GM12891 (cell line): ENCODE data around the gene UBE2G1.
"Not testable (repeated sequence)": the region's sequence is repeated elsewhere in the genome, so short reads cannot be mapped to it uniquely, and the experiment has no call there.

Experiments used
- DNase-seq: peaks from one replicate; pipeline ENCODE4 v3.0.0; 2011; ENCODE audit warnings: low spot score; ENCODE audit not compliant: insufficient read length
- FAIRE-seq: peaks from 2 replicates; lab custom pipeline; 2011; peaks lifted over from hg19 to GRCh38; lab: Jason Lieb, UNC
- PAX5 ChIP-seq: IDR thresholded peaks from 2 replicates; pipeline ENCODE4 v1.6.1; 2011; ENCODE audit warnings: low read length, moderate library complexity, mild to moderate bottlenecking; ENCODE audit not compliant: insufficient read depth, severe bottlenecking
- POLR2A ChIP-seq: IDR thresholded peaks from 2 replicates; pipeline ENCODE4 v1.6.1; 2011; ENCODE audit warnings: low read depth, low read length, control low read depth
- POLR2AphosphoS5 ChIP-seq: IDR thresholded peaks from 2 replicates; pipeline ENCODE4 v1.6.1; 2011; ENCODE audit warnings: low read depth, low read length, control low read depth
- POU2F2 ChIP-seq: IDR thresholded peaks from 2 replicates; pipeline ENCODE4 v1.6.1; 2011; ENCODE audit warnings: low read depth, mild to moderate bottlenecking, control low read depth, low read length, moderate library complexity
- SPI1 ChIP-seq: IDR thresholded peaks from 2 replicates; pipeline ENCODE4 v1.6.1; 2011; ENCODE audit warnings: low read depth, low read length, control low read depth
- TAF1 ChIP-seq: IDR thresholded peaks from 2 replicates; pipeline ENCODE4 v1.6.1; 2011; ENCODE audit warnings: low read depth, low read length, control low read depth

UBE2G1 gene

DNA sequence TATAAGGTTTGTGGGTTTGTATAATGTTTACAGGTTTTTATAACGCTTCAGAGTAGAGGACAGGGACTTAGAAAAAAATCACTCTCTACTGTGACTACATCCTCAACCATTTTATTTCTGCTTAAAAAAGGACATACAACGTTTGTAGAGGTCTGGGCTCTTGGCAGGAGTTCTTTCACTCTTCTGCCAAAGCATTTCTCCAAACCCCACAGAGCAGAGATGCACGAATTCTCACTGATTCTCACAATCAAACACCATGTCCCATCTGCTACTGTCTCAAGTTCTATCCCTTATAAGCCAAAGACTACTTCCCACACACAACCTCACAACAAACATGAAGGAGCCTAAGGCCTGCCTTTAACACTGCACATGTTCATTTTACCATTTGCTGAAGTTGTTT, 95.7 kb downstream of the UBE2G1 start:
- no peak for FAIRE-seq

DNA sequence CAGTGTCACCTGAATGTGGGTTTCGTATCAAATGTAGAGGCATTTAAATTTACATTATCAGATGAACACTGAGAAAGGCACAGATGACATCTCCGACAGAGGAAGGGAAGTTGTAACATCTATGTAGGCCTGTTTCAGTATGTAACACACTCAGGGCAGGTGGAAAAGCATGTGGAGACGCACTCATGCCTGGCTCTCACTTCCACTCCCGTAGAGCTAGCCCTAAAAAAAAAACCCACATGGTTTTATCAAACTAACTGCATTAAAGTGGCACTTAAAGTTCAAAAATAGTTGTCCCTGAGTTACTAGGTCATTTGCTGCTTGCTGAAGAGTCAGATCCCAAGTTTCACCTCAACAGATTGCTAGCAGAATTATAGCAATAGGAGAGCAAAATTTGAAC, 96.6 kb downstream of the UBE2G1 start:
- no peak for TF ChIP-seq SPI1
- TF ChIP-seq POLR2AphosphoS5 = no peak
- no peak for TF ChIP-seq TAF1
- TF ChIP-seq POU2F2 = no peak
- TF ChIP-seq POLR2A = no peak
- no peak for TF ChIP-seq PAX5
- no peak for DNase-seq
- FAIRE-seq = no peak

More for the DNA sequence above, 95.7 kb downstream of the UBE2G1 start:
- DNase-seq = no peak
- TF ChIP-seq PAX5 (no peak), POLR2AphosphoS5 (no peak), POU2F2 (no peak), POLR2A (no peak), SPI1 (no peak), TAF1 (no peak)

DNA sequence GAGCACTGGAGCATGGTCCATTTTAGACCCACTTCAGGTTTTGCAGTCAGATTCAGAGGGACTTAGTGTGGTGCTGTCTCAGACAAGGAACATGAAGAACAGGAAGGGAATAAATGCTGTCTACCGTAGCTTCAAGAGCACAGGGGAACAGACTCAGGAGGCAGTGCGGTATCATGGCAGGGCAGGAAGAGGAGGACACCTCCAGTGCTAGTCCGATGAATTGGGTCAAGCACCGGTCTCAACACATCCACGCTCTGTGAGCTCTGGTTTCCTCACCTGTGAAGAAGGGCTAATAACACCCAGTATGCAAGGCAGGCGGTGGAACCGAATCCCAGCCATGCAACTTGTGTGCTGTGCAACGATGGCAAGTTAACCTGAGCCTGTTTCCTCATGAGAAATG, 99.1 kb downstream of the UBE2G1 start:
- DNase-seq (no peak), FAIRE-seq (no peak)
- TF ChIP-seq TAF1 (no peak), POLR2A (no peak; the same call in 1 of the 2 replicates), POU2F2 (no peak), PAX5 (no peak), POLR2AphosphoS5 (0 out of 2 replicates have a peak, but pooled peaks have one; percentile 41)

DNA sequence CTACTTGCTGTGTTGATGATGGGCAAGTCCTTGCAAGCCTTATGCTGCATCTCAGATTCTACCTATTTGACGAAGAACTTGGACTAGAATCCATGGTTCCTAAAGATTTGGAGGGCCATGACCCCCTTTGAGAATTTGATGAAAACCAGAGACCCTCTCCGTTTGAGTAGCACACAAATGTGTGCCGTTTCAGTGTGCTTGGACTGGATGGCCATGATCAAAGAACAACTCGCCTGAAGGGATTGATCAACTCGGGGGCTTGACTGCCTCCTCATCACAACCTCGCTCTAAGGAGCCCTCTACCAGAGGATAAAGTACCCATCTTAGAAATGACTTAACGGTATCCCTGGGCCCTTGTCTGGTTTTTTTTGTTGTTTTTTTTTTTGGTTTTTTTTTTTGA, 99.9 kb downstream of the UBE2G1 start:
- FAIRE-seq = no peak
- no peak for DNase-seq
- 0 out of 2 replicates have a peak, but pooled peaks have one; percentile 0 for TF ChIP-seq POLR2AphosphoS5
- TF ChIP-seq POU2F2 = no peak

DNA sequence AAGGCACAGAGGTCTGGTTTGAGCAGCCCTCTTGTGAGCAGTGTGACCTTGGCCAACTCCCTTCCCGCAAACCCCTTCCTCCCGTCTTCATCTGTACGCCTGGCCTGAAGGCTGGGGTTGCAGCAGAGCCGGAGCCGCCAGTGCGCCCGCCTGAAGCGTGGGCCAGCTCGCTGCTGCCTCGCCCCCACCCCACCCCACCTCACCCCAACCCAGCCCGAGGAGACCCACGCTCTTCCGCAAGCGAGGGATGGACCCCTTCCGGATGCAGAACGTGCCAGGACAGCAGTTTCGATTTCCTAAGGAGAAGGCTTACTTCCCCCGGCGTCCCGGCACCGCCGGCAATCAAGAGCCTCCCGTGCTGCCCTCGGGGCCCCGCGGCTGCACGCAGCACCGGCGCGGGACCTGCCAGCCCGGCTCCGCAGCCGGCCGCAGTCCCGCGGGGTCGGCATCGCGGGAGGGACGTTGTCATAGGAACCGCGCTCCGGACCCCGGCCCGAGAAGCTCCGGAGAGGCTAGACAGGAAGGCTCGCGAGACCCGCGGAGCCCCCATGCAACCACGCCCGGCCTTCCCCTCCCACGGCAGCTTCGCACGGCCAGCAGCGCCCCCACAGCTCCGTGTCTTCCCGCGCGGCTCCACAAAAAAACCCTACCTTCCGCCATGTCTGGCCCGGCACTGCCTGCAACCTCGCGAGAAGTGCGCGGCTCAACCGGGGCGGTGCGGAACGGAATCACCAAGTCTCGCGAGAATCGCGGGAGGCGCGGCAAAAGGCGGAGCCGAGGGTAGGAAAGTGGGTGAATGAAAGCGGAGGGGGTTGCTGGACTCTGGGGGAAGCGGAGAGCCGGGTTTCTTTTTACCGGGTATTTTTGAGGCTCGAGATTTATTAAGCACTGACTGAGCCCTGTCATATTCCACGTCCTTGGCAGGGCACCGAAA, 102.9 kb downstream of the UBE2G1 start, which contains the start of gene ANKFY1:
TSS of gene ANKFY1 (minus strand) at position 698 of the 934 bp plus-strand sequence. CDS start at position 660, 38 bp downstream.
- TF ChIP-seq POLR2A (peak; percentile 86), SPI1 (no peak), TAF1 (peak; percentile 83; the same call in 1 of the 2 replicates), POLR2AphosphoS5 (peak; percentile 76), POU2F2 (no peak; the same call in 1 of the 2 replicates)
- FAIRE-seq (peak; percentile 97), DNase-seq (peak; percentile 95)

DNA sequence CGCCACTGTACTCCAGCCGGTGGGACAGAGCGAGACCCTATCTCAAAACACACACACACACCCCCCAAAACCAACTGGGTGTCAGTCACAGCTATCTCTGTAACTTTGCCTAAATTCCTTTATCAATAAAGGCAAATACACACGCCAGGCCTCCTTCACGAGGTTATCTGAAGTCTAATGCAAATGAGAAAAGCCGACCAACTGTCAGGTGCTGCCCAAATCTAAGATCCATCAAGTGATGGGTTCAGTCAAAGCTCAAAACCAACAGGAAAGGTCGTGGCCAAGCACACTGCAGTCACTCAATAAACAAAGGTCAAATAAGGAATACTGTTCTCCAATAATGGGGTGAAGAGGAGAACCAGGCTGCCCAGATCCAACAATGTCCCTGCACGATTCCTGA, 103.8 kb downstream of the UBE2G1 start:
- FAIRE-seq = peak; percentile 26

DNA sequence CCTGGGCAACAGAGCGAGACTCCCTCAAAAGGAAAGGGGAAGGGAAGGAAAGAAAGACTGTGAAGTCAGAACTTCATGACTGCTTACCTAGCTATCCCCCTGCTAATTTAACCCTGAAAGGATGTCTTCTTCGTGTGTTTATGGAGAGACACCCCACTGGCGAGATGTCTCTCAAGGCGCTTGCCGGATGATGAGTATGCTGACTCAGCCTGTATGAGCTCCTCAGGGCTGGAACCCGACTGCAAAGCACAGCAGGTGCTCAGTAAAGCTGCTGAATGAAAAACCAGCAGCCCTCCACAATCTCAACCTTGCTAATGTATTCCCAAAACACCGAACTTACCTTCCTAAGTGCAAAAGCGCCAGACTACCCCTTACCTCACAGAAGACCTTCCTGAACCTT, 105.0 kb downstream of the UBE2G1 start:
- FAIRE-seq (no peak), DNase-seq (no peak)
- TF ChIP-seq POLR2AphosphoS5 = no peak
- no peak for TF ChIP-seq POLR2A
- TF ChIP-seq TAF1 = no peak
- TF ChIP-seq PAX5 = no peak
- TF ChIP-seq SPI1 = no peak

More for the DNA sequence above, 103.8 kb downstream of the UBE2G1 start:
- no peak for TF ChIP-seq PAX5
- no peak for TF ChIP-seq TAF1
- no peak for TF ChIP-seq POLR2A
- no peak for TF ChIP-seq POU2F2
- no peak for TF ChIP-seq SPI1
- no peak for TF ChIP-seq POLR2AphosphoS5
- no peak for DNase-seq

DNA sequence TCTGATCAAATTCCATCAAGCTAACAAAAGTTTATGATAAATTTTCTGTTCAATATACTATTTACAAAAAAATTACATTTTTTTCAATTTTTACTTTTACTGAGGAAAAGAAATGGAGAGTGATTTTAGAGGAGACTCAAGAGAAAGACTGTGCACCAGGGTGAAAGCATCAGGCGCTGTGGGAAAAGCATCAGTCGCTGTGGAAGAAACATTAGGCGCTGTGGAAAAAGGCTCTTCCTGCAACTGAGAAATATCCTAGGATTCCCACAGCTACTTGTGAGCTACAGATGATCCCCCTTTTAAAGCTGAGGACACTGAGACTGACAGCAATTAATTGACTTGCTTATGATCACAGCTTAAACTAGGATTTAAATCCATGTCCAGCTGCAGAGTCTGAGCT, 107.6 kb downstream of the UBE2G1 start:
- no peak for DNase-seq
- TF ChIP-seq POLR2AphosphoS5 (no peak), POU2F2 (no peak), SPI1 (no peak), POLR2A (no peak), PAX5 (no peak), TAF1 (no peak)
- FAIRE-seq = no peak

DNA sequence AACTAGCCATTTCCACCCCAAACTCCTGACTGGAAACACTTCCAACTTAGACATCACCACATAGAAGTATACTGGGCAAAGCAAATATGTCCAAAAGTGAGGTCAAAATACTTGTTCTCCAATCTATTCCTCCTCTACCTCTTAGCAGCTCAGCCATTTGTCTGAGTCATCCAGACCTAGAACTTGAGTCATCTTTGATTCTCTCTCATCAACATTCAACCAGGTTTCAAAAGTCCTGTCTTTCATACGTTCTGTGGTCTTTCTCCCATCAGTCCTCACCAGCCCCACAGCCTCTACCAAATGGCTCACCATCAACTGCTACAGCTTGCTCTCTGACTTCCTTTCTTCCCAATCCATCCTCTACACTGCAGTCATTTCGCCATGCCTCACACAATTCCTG, 109.5 kb downstream of the UBE2G1 start:
- FAIRE-seq (no peak), DNase-seq (no peak)
- no peak for TF ChIP-seq PAX5
- no peak for TF ChIP-seq POLR2A
- TF ChIP-seq TAF1 = no peak
- no peak for TF ChIP-seq POU2F2
- TF ChIP-seq SPI1 = no peak
- no peak for TF ChIP-seq POLR2AphosphoS5

DNA sequence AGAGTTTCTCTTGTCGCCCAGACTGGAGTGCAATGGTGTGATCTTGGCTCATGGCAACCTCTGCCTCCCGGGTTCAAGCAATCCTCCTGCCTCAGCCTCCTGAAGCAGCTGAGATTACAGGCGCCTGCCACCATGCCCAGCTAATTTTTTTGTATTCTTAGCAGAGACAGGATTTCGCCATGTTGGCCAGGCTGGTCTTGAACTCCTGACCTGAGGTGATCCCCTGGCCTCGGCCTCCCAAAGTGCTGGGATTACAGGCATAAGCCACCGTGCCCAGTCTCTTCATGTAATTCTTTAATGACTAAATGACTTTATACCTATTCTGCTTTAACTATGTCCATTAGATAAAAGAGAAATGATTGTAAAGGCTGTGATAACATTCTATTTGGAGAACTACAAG, 111.2 kb downstream of the UBE2G1 start:
- DNase-seq, FAIRE-seq: not testable (repeated sequence)
